ENCODE results near the gene SRGAP3. TPM values are rescaled to one million over a fixed set of nuclear protein-coding genes. Genes with fewer than 3 reads are reported as not detected.

SRGAP3 gene
- total RNA-seq, 4 donors from 2014 or later: 2.4 to 35.5 (median 8.2) TPM

GRCh38 chr3:8987226-8987625 lies 262.2 kb downstream of the SRGAP3 start:
- no peaks in the 10 kb centered on the region for H3K4me1 ChIP-seq
- H3K27ac ChIP-seq: no peak overlapping the region
- no peaks in the 10 kb centered on the region for H3K27me3 ChIP-seq
- DNase-seq: no peak
- no peaks in the 10 kb centered on the region for H3K9me3 ChIP-seq
- TF ChIP-seq POLR2A (IDR thresholded peaks at IDR 0.05): no peak
- TF ChIP-seq CTCF (IDR thresholded peaks at IDR 0.05): no peak
- no peak overlapping the region for H3K4me3 ChIP-seq
- H3K36me3 ChIP-seq: no peaks in the 10 kb centered on the region
- intact Hi-C loops (cut with DNase I; ENCODE audit: low total_unique reads): no loop called here

- Histone ChIP-seq H3K27ac (no peak overlapping the region), H3K36me3 (no peaks in the 10 kb centered on the region), H3K4me1 (no peaks in the 10 kb centered on the region), H3K4me3 (no peak overlapping the region), H3K27me3 (no peaks in the 10 kb centered on the region), H3K9me3 (no peaks in the 10 kb centered on the region)
- intact Hi-C loops (cut with DNase I; ENCODE audit: low total_unique reads): no loop called here
- TF ChIP-seq CTCF (IDR thresholded peaks at IDR 0.05) (no peak), POLR2A (IDR thresholded peaks at IDR 0.05) (no peak)
- DNase-seq: no peak
Measured at GRCh38 chr3:8986741-8987140, 262.7 kb downstream of the SRGAP3 start.

- TF ChIP-seq CTCF (IDR thresholded peaks at IDR 0.05) (no peak), POLR2A (IDR thresholded peaks at IDR 0.05) (no peak)
- no peaks in the 10 kb centered on the region for H3K4me1 ChIP-seq
- H3K36me3 ChIP-seq: no peaks in the 10 kb centered on the region
- H3K27me3 ChIP-seq: no peaks in the 10 kb centered on the region
- intact Hi-C loops (cut with DNase I; ENCODE audit: low total_unique reads): no loop called here
- no peak overlapping the region for H3K4me3 ChIP-seq
- no peak for DNase-seq
- H3K9me3 ChIP-seq: no peaks in the 10 kb centered on the region
- H3K27ac ChIP-seq: no peak overlapping the region
Measured at GRCh38 chr3:8985876-8986275, 263.6 kb downstream of the SRGAP3 start.

- Histone ChIP-seq H3K27ac (no peak overlapping the region), H3K9me3 (no peaks in the 10 kb centered on the region), H3K36me3 (no peaks in the 10 kb centered on the region), H3K4me3 (no peak overlapping the region), H3K4me1 (no peaks in the 10 kb centered on the region), H3K27me3 (no peaks in the 10 kb centered on the region)
- intact Hi-C loops (cut with DNase I; ENCODE audit: low total_unique reads): no loop called here
- DNase-seq: no peak
- no peak for TF ChIP-seq POLR2A (IDR thresholded peaks at IDR 0.05)
- TF ChIP-seq CTCF (IDR thresholded peaks at IDR 0.05): no peak
Measured at GRCh38 chr3:8985411-8985831, 264.0 kb downstream of the SRGAP3 start.

- TF ChIP-seq POLR2A (IDR thresholded peaks at IDR 0.05) (no peak), CTCF (IDR thresholded peaks at IDR 0.05) (no peak)
- no peak for DNase-seq
- no peak overlapping the region for H3K4me3 ChIP-seq
Measured at GRCh38 chr3:8984526-8984925, 264.9 kb downstream of the SRGAP3 start.

More at GRCh38 chr3:8984526-8984925, 264.9 kb downstream of the SRGAP3 start:
- Histone ChIP-seq H3K36me3 (no peaks in the 10 kb centered on the region), H3K27me3 (no peaks in the 10 kb centered on the region), H3K9me3 (no peaks in the 10 kb centered on the region), H3K27ac (no peak overlapping the region), H3K4me1 (no peaks in the 10 kb centered on the region)
- intact Hi-C loops (cut with DNase I; ENCODE audit: low total_unique reads): no loop called here

Measured in uterus (tissue), 4 donors.